ENCODE results near the gene CLDN7. TPM values are rescaled to one million over a fixed set of nuclear protein-coding genes. Genes with fewer than 3 reads are reported as not detected.

CLDN7 gene
- total RNA-seq, 2 donors from 2014 or later = 142 to 149 TPM

GRCh38 chr17:7213895-7214299 is 48.4 kb downstream of the CLDN7 start:
- Histone ChIP-seq H3K27me3 (ENCODE audit: control insufficient read depth, insufficient read depth, low read length, poor library complexity, severe bottlenecking) (no peaks in the 10 kb centered on the region), H3K36me3 (ENCODE audit: control insufficient read depth, insufficient read depth, low read length) (no peaks in the 10 kb centered on the region), H3K4me1 (ENCODE audit: control insufficient read depth, insufficient read depth, low read length) (peaks cover 12% of the 10 kb centered on the region), H3K9me3 (ENCODE audit: control insufficient read depth, low read length) (no peaks in the 10 kb centered on the region), H3K27ac (ENCODE audit: low read depth, low read length) (peak overlapping the region; percentile 95), H3K4me3 (ENCODE audit: low read length) (peak overlapping the region; percentile 68), H3K9ac (ENCODE audit: extremely low read depth, low read length, poor library complexity, severe bottlenecking) (peak overlapping the region; percentile 42)
- TF ChIP-seq CTCF (conservative IDR thresholded peaks at IDR 0.05) = peak; percentile 90
- no peaks in the 10 kb centered on the region for H3K9me3 Mint-ChIP-seq
- peak overlapping the region; percentile 58 for H3K4me3 Mint-ChIP-seq
- H3K27me3 Mint-ChIP-seq (ENCODE audit: insufficient read depth) = peaks cover 4% of the 10 kb centered on the region
- peaks cover 38% of the 10 kb centered on the region for H3K4me1 Mint-ChIP-seq
- DNase-seq = peak; percentile 99
- WGBS, 2 experiments (ENCODE audit: insufficient coverage in 1 of 2, insufficient read length in 1 of 2) = 0 to 5% methylated on average over 4 to 15 of the region's 15 CpGs
- peak overlapping the region; percentile 99 for H3K27ac Mint-ChIP-seq
- no peaks in the 10 kb centered on the region for H3K36me3 Mint-ChIP-seq (ENCODE audit: low read depth)

- peaks cover 4% of the 10 kb centered on the region for H3K4me1 ChIP-seq (ENCODE audit: control insufficient read depth, insufficient read depth, low read length)
- TF ChIP-seq CTCF (conservative IDR thresholded peaks at IDR 0.05) = no peak
- DNase-seq = peak; percentile 73
These were observed 50.6 kb downstream of the CLDN7 start for GRCh38 chr17:7211491-7212273.

More at GRCh38 chr17:7211491-7212273, 50.6 kb downstream of the CLDN7 start:
- 27 to 33% methylated on average over 14 to 21 of the region's 37 CpGs for WGBS, 2 experiments (ENCODE audit: insufficient coverage in 1 of 2, insufficient read length in 1 of 2)
- H3K36me3 Mint-ChIP-seq (ENCODE audit: low read depth) = no peaks in the 10 kb centered on the region
- H3K9me3 ChIP-seq (ENCODE audit: control insufficient read depth, low read length) = no peaks in the 10 kb centered on the region
- no peaks in the 10 kb centered on the region for H3K36me3 ChIP-seq (ENCODE audit: control insufficient read depth, insufficient read depth, low read length)
- H3K4me3 Mint-ChIP-seq = peak overlapping the region; percentile 53
- H3K27ac Mint-ChIP-seq = peak overlapping the region; percentile 67
- H3K27me3 Mint-ChIP-seq (ENCODE audit: insufficient read depth) = peaks cover 14% of the 10 kb centered on the region
- H3K27me3 ChIP-seq (ENCODE audit: control insufficient read depth, insufficient read depth, low read length, poor library complexity, severe bottlenecking) = no peaks in the 10 kb centered on the region
- peaks cover 36% of the 10 kb centered on the region for H3K4me1 Mint-ChIP-seq
- H3K9ac ChIP-seq (ENCODE audit: extremely low read depth, low read length, poor library complexity, severe bottlenecking) = no peak overlapping the region
- no peaks in the 10 kb centered on the region for H3K9me3 Mint-ChIP-seq
- no peak overlapping the region for H3K27ac ChIP-seq (ENCODE audit: low read depth, low read length)
- H3K4me3 ChIP-seq (ENCODE audit: low read length) = peak overlapping the region; percentile 81

Small RNA genes lying within 50 kb of the gene (microRNA-seq; reads per million reads assigned to microRNA genes)
- 118 reads per million, percentile 75 among the genes with 10 or more reads in this experiment for gene MIR324 (ENCODE audit: borderline microRNAs expressed)

Other genes with a start within 250 kb of the CLDN7 start
- gene RNASEK, start 249.9 kb downstream of the CLDN7 start, total RNA-seq = 100 to 1,000 TPM; 233 to 277 TPM
- gene BCL6B, start 239.4 kb downstream of the CLDN7 start, total RNA-seq = 1 to 10 TPM; 2.9 to 7.0 TPM
- 10 to 100 TPM; 18.8 to 19.9 TPM for gene SLC16A13, start 226.5 kb downstream of the CLDN7 start, total RNA-seq
- gene SLC16A11, start 218.4 kb downstream of the CLDN7 start, total RNA-seq = under 1 TPM; 0.24 to 0.44 TPM
- gene CLEC10A, start 182.2 kb downstream of the CLDN7 start, total RNA-seq = not detected
- gene ASGR2, start 147.7 kb downstream of the CLDN7 start, total RNA-seq = under 1 TPM in 1 of 2 donors, not detected in 1; 0.44 TPM
- 10 to 100 TPM in 1 of 2 donors, 1 to 10 TPM in 1; 6.8 to 14.2 TPM for gene ASGR1, start 83.1 kb downstream of the CLDN7 start, total RNA-seq
- 10 to 100 TPM; 35.1 to 68.5 TPM for gene DLG4, start 42.6 kb downstream of the CLDN7 start, total RNA-seq
- 100 to 1,000 TPM; 337 to 459 TPM for gene ACADVL, start 42.5 kb downstream of the CLDN7 start, total RNA-seq
- 100 to 1,000 TPM in 1 of 2 donors, 10 to 100 TPM in 1; 98.2 to 116 TPM for gene DVL2, start 28.0 kb downstream of the CLDN7 start, total RNA-seq
- 10 to 100 TPM; 67.3 to 71.6 TPM for gene PHF23, start 23.0 kb downstream of the CLDN7 start, total RNA-seq
- 100 to 1,000 TPM; 264 to 317 TPM for gene GABARAP, start 20.0 kb downstream of the CLDN7 start, total RNA-seq
- 100 to 1,000 TPM; 123 to 125 TPM for gene CTDNEP1, start 10.7 kb downstream of the CLDN7 start, total RNA-seq
- 10 to 100 TPM; 45.3 to 68.0 TPM for gene ELP5, start 10.3 kb downstream of the CLDN7 start, total RNA-seq
- 1 to 10 TPM; 2.2 to 5.4 TPM for gene SLC2A4, start 19.2 kb upstream of the CLDN7 start, total RNA-seq
- 10 to 100 TPM in 1 of 2 donors, 1 to 10 TPM in 1; 6.6 to 15.9 TPM for gene YBX2, start 32.2 kb upstream of the CLDN7 start, total RNA-seq
- 100 to 1,000 TPM; 488 to 556 TPM for gene EIF5A, start 45.1 kb upstream of the CLDN7 start, total RNA-seq
- 10 to 100 TPM; 43.6 to 47.2 TPM for gene GPS2, start 52.9 kb upstream of the CLDN7 start, total RNA-seq
- 10 to 100 TPM; 51.3 to 52.7 TPM for gene NEURL4, start 66.9 kb upstream of the CLDN7 start, total RNA-seq
- gene ACAP1, start 74.1 kb upstream of the CLDN7 start, total RNA-seq = 1 to 10 TPM; 4.5 to 8.4 TPM
- gene KCTD11, start 89.7 kb upstream of the CLDN7 start, total RNA-seq = 1 to 10 TPM; 7.1 to 8.4 TPM
- gene TMEM95, start 92.7 kb upstream of the CLDN7 start, total RNA-seq = not detected
- gene TNK1, start 118.6 kb upstream of the CLDN7 start, total RNA-seq = 10 to 100 TPM; 11.0 to 11.7 TPM
- gene PLSCR3, start 132.0 kb upstream of the CLDN7 start, total RNA-seq = 10 to 100 TPM; 21.0 to 26.2 TPM
- gene TMEM256, start 141.6 kb upstream of the CLDN7 start, total RNA-seq = 100 to 1,000 TPM; 133 to 175 TPM
- gene NLGN2, start 145.4 kb upstream of the CLDN7 start, total RNA-seq = 100 to 1,000 TPM in 1 of 2 donors, 10 to 100 TPM in 1; 78.5 to 121 TPM
- gene SPEM1, start 157.8 kb upstream of the CLDN7 start, total RNA-seq = under 1 TPM; 0.46 to 0.49 TPM
- gene SPEM2, start 163.1 kb upstream of the CLDN7 start, total RNA-seq = not detected
- not detected for gene SPEM3, start 166.4 kb upstream of the CLDN7 start, total RNA-seq
- gene TMEM102, start 173.0 kb upstream of the CLDN7 start, total RNA-seq = 1 to 10 TPM; 6.5 to 8.6 TPM
- 1 to 10 TPM; 4.0 to 8.8 TPM for gene FGF11, start 177.0 kb upstream of the CLDN7 start, total RNA-seq
- 10 to 100 TPM in 1 of 2 donors, 1 to 10 TPM in 1; 8.7 to 11.6 TPM for gene CHRNB1, start 182.6 kb upstream of the CLDN7 start, total RNA-seq
- gene ZBTB4, start 217.2 kb upstream of the CLDN7 start, total RNA-seq = 10 to 100 TPM; 18.8 to 25.5 TPM
- under 1 TPM in 1 of 2 donors, not detected in 1; 0.33 TPM for gene SLC35G6, start 219.0 kb upstream of the CLDN7 start, total RNA-seq
- 100 to 1,000 TPM; 129 to 189 TPM for gene POLR2A, start 221.9 kb upstream of the CLDN7 start, total RNA-seq